ENCODE data around the gene LRRFIP1. TPM values are rescaled to one million over a fixed set of nuclear protein-coding genes. Genes with fewer than 3 reads are reported as not detected.
A peak's percentile ranks its signal among the peaks of the same experiment; 100 is the strongest.

LRRFIP1 gene
- total and polyA plus RNA-seq, 2 of the 13 experiments (the other 11 are each of a cell fraction or from before 2014, with no cell fraction given), result 15.9 to 40.5 TPM

DNA sequence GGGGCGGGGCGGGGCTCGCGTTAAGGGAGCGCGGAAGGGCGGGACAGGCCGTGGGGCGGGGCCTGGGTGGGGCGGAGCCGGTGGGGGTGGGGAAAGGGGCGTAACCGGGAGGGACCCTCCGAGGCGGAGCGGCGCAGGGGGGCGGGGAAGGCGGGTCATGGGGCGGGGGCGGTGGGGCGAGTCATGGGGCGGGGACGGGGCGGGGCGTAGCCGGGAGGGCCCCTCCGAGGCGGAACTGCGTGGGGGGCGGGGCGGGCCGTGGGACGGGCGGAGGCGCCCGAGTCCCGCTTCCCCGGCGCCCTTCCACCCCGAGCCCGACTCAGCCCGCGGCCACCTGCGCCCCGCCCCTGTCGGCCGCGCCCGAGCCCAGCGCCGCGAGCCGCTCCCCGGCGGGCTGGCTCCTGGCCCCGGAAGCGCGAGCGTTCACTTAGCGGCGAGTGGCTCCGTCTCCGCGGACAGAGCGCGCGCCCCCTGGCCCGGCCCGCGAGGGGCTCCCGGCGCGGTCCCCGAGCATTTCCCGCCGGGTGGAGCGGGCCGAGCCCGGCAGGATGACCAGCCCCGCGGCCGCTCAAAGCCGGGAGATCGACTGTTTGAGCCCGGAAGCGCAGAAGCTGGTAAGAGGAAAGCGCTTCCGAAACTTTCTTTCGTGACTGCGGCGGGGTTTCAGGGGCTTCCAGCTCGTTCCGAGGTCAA, 64.7 kb downstream of the LRRFIP1 start (continued):
- TF ChIP-seq ZNF891 (CRISPR knock-in tag; IDR thresholded peaks at IDR 0.05) (0 out of 2 replicates have a peak, but pooled peaks have one; percentile 77), ATF7 (IDR thresholded peaks at IDR 0.05) (no peak), ATF7 (CRISPR knock-in tag; IDR thresholded peaks at IDR 0.05) (0 out of 2 replicates have a peak, but pooled peaks have one; percentile 36), MAZ (IDR thresholded peaks at IDR 0.05; ENCODE audit: borderline replicate concordance, low read depth, low read length) (no peak; the same call in 1 of the 2 replicates), MAZ (CRISPR knock-in tag; IDR thresholded peaks at IDR 0.05; ENCODE audit: low read depth) (peak; percentile 71), KDM2A (CRISPR knock-in tag; IDR thresholded peaks at IDR 0.05; ENCODE audit: borderline replicate concordance, low read depth) (no peak), ZNF446 (CRISPR knock-in tag; IDR thresholded peaks at IDR 0.05) (0 out of 2 replicates have a peak, but pooled peaks have one; percentile 25), PHF21A (CRISPR knock-in tag; IDR thresholded peaks at IDR 0.05) (peak; percentile 51; the same call in 1 of the 2 replicates), KDM3A (CRISPR knock-in tag; IDR thresholded peaks at IDR 0.05; ENCODE audit: low read depth) (0 out of 2 replicates have a peak, but pooled peaks have one; percentile 54), ELF3 (CRISPR knock-in tag; IDR thresholded peaks at IDR 0.05) (peak; percentile 72; the same call in 1 of the 2 replicates), STAT5B (CRISPR knock-in tag; IDR thresholded peaks at IDR 0.05) (no peak), ZNF652 (CRISPR knock-in tag; IDR thresholded peaks at IDR 0.05; ENCODE audit: borderline replicate concordance, low read depth) (no peak), ZNF773 (CRISPR knock-in tag; IDR thresholded peaks at IDR 0.05; ENCODE audit: borderline replicate concordance) (peak; percentile 59; the same call in 1 of the 2 replicates), TBP (CRISPR knock-in tag; IDR thresholded peaks at IDR 0.05) (no peak)

Data from HepG2 (cell line).